ENCODE results near the gene ANP32B.

Gene ANP32B

DNA sequence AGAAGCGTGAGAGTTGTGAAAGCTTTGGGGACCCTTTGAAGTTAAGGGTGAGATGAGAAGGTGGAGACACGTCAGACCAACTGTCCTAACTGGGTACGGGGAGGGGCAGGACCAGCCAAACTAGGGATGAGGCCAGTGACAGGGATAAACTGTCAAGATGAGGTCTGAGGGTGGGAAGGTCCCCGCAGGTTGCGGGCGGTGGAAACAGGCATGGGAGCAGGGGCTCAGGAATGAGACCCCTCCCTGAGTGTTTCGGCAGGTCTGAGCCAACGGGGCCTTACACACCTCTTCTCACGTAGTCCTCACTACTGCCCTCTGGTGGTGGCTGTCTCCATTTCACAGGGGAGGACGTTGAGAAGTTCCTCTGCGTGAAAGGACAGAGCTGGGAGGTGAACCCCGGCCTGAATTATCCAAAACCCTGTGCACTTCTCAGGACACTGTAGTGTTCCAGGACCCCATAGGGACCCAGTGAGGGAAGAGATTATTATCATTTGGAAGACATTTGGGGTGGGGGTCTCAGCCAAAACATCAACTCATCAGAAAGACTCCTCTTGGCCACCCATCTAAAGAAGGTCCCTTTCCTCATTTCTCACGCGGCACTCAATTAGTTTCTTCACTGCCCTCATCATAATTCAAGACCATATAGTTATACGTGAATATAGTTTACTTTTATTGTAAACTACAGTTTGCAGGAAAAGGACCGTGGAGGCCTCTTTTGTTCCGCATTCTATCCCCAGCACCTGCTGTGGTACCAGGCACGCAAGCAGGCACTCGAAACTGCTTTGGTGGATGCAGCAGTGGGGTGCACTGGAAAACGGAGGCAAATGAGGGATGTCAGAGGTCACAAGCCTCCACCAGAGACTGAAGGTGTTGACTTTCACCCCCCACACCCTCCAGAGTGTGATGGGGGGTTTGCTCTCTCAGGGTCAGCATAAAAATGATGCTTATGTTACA is 51.7 kb downstream of the ANP32B start:
- DNase-seq, result peak; percentile 92 to 93

DNA sequence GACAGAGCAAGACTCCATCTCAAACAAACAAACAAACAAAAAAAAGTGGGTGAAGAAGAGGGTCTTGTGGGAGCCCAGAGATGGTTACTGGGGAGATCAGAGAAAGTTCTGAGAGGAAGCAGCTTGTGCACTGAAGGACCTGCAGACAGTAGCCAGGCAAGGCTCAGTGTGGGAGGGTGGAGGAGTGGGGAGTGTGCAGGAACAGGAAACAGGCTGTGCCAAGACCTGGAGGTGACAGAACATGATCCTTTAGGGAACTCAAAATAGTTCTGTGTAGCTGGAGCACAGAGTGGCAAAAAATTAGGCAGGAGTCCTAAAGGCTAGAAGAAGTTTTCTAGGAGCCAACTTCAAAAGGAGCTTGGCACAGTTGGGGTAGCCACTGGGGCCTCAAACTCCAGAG is 54.2 kb downstream of the ANP32B start:
- no peak for DNase-seq

DNA sequence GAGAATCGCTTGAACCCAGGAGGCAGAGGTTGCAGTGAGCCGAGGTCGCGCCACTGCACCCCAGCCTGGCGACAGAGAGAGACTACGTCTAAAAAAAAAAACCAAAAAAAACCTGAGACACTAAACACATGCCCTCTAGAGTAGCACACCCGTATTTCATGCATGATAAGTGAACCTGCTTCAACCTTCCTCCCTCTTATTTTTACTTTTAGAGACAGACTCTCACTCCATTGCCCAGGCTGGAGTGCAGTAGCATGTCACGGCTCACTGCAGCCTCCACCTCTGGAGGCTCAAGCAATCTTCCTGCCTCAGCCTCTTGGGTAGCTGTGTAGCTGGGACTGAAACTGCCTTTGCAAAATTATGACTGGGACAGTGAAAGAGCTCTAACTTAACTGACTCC is 55.8 kb downstream of the ANP32B start:
- DNase-seq, result no peak

DNA sequence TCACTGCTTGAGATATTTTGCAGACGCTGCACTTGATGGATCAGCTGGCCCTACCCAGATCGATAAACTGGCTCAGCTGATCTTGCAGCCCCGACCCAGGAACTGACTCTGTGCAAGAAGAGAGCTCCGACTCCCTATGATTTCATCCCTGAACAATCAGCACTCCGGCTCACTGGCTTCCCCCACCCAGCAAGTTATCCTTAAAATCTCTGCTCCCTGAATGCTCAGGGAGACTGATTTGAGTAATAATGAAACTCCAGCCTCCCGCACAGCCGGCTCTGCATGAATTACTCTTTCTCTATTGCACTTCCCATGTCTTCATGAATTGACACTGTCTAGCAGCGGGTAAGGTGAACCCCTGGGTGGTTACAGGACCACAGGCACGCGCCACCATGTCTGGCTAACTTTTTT is 56.5 kb downstream of the ANP32B start:
- DNase-seq, result no peak

DNA sequence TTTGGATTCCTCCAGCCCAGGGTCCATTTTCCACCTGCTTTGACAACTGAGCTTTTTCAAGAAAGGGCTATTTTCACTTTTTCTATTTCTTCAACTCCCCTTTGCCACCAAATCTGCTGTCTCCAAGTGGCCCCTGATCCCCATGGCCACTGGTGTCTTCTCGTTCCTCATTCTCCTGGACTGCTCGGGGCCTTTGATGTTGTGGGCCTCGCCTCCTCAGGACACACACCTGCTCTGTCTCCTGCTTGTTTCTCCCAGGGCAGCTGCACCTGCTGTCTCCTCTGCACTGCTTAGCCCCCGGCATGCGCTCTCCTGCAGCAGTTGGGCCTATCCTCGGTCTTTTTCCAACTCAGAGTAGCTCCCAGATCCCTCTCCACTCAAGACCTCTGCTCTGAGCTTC is 57.1 kb downstream of the ANP32B start:
- DNase-seq, result no peak

GRCh38 chr9:98043915-98044314 is 60.8 kb downstream of the ANP32B start:
- no peak for DNase-seq

DNA sequence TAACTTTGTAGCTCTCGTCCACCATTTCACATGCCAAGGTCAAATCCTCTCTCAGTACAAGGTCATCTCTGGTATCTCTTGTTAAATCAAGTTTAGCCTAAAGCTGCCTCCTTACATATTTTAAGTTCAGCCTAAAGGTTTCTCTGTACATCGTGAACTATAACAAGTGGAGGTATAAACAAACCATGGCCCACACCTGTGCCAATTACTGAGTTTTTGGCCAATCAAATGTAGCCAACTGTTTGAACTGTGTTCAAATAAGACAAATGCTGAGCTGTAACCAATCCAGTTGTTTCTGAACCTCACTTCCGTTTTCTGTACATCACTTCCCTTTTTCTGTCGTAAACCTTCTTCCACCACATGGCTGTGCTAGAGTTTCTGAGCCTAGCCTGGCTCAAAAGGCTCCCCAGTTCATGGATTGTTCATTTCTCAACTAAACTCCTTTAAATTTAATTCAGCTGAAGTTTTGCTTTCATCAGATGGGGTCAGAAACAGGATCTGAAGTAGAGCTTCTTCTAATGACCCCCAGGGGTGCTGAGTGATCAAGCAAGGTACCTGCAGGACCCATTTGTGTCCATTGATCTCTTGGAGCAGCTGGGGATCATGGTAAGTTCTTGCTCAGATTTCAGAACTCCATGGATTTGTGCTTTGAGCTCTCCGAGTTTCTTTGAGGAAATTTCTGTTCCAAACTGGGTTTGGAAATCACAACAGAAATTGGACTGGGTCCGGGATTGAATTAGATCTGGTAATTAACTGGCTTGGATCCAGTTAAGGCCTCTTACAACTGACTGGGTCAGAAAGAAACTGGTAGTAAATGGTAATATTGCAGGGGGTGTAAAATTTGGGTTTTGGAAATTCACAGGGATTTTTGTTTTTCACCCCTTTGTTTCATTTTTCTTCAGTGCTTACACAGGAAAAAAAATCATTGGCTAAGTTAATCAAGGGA is 62.4 kb downstream of the ANP32B start:
- peak in 1 of 2 experiments; percentile 8 for DNase-seq

DNA sequence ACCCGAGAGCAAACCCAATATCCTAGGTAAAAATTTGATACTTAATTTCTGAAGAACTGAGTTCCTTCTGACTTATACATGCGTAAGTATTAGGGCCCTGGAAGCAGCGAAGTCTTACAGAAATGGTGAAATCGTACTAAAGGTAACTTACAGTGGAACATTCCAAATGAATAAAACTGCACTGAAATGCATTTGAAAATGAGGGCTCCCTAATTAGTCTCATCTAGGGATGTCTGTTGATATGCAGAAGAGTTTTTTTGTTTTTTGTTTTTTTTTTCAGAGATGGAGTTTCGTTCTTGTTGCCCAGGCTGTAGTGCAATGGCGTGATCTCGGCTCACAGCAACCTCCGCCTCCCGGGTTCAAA is 63.0 kb downstream of the ANP32B start:
- DNase-seq, result no peak

DNA sequence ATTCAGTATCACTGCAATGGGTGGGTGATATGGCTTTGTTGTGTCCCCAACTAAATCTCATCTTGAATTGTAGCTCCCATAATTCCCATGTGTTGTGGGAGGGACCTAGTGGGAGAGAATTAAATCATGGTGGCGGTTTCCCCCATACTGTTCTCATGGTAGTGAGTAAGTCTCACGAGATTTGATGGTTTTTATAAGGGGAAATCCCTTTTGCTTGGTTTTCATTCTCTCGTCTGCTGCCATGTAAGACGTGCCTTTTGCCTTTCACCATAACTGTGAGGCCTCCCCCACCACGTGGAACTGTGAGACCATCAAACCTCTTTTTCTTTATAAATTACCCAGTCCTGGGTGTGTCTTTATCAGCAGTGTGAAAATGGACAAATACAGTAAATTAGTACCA is 63.9 kb downstream of the ANP32B start:
- DNase-seq, result no peak

DNA sequence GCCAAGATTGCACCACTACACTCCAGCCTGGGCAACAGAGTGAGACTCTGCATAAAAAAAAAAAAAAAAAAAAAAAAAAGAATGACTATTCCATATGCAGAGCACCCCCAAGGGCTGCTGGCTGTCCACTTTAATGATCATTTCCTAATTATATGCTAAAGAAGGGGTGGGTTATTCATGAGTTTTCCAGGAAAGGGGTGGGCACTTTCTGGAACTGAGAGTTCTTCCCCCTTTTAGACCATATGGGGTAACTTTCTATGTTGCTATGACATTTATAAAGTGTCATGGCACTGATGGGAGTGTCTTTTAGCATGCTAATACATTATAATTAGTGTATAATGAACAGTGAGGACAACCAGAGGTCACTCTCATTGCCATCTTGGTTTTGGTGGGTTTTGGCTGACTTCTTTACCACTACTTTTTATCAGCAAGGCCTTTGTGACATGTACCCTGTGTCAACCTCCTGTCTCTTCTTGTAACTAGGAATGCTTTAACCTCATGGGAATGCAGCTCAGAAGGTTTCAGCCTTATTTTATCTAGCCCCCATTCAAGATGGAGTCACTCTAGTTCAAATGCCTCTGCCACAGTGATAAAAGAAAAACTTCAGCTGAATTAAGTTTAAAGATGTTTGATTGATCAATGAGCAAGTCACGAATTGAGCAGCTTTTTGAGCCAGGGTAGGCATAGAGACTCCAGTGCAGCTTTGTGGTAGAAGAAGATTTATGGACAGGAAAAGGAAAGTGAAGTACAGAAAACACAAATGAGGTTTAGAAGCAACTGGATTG is 66.3 kb downstream of the ANP32B start:
- DNase-seq, result no peak

DNA sequence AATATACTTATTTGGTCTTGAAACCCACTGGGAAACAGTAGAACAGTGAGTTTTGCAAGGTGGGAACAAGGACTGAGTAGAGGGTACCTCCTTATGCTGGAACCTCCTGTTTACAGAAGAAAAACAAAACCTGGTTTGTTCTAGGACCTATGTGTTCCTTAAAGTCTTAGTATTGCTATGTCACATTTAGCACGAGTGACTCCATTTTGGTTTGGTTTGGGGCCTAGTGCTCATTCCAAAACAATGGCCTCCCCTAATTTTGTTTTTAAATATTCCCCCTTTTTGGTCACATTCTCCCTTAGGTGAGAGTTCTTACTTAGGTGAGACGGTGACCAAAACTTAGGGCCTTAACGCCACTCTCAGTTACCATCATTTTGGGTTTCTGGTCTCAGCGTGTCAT is 67.2 kb downstream of the ANP32B start:
- no peak for DNase-seq

GRCh38 chr9:98054376-98054951 is 71.3 kb downstream of the ANP32B start:
- DNase-seq, result no peak

GRCh38 chr9:98056269-98057137 is 73.4 kb downstream of the ANP32B start, which contains the start of gene NANS:
Gene NANS, plus strand, starts transcription at chr9:98056732. Its CDS starts 77 bp downstream, at chr9:98056809.
- DNase-seq, result peak; percentile 89 to 90

DNA sequence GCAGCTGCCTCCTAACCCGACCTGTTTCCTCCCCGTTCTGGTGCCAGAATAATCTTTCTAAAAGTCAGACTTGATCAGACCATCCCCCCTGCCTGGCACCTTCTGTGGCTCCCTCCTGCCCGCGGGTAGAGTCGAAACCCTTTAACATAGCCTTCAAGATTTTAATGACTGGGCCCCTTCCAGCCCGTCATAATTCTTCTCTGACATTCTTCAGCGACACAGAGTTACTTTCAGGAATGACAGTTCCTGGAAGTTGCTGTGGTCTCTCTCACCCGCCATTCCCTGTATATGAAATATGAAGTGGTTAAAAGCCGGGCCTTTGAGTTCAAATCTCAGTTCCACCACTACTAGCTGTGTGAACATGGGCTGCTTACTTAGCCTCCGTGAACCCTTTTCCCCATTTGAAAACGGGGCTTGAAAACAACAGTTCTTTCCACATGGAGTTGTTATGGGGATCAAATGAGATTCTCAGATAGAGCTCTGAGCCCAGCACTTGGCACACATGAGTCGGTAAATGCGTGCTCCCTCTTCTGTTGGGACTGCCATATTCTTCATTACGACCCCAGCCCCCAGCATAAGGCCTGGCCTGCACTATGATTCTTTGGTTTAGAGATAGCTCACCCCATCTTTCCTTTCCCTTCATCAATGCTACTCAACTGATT is 74.1 kb downstream of the ANP32B start:
- peak in 1 of 2 experiments; percentile 37 for DNase-seq

GRCh38 chr9:98062161-98062560 is 79.0 kb downstream of the ANP32B start:
- no peak for DNase-seq

- no peak for DNase-seq
Observed at GRCh38 chr9:98064623-98065392, 81.7 kb downstream of the ANP32B start.
